ENCODE results near the gene PTPRG.

PTPRG gene

DNA sequence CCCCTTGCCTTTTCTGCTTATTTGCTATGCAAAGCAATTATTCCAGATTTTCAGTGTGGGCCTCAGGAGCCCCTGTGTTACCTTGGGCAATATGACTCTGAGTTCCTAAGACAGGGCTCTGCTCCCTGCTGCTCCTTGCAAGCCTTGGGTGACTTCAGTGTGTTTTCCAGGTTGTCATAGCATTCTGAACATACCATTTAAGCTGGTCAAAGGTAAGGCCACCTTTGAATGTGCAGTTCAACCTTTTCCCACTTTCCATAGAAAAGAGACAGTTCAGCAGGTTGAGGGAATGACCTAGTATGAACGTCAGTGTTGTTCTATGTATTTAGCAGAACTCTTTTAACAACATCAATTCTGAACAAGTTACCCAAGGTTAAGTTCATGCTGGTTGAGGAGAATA is 302.2 kb downstream of the PTPRG start:
- TF ChIP-seq, protein P1, sequence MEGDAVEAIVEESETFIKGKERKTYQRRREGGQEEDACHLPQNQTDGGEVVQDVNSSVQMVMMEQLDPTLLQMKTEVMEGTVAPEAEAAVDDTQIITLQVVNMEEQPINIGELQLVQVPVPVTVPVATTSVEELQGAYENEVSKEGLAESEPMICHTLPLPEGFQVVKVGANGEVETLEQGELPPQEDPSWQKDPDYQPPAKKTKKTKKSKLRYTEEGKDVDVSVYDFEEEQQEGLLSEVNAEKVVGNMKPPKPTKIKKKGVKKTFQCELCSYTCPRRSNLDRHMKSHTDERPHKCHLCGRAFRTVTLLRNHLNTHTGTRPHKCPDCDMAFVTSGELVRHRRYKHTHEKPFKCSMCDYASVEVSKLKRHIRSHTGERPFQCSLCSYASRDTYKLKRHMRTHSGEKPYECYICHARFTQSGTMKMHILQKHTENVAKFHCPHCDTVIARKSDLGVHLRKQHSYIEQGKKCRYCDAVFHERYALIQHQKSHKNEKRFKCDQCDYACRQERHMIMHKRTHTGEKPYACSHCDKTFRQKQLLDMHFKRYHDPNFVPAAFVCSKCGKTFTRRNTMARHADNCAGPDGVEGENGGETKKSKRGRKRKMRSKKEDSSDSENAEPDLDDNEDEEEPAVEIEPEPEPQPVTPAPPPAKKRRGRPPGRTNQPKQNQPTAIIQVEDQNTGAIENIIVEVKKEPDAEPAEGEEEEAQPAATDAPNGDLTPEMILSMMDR (IDR thresholded peaks at IDR 0.05; ENCODE audit: low read depth, low read length, missing control alignments) = no peak

DNA sequence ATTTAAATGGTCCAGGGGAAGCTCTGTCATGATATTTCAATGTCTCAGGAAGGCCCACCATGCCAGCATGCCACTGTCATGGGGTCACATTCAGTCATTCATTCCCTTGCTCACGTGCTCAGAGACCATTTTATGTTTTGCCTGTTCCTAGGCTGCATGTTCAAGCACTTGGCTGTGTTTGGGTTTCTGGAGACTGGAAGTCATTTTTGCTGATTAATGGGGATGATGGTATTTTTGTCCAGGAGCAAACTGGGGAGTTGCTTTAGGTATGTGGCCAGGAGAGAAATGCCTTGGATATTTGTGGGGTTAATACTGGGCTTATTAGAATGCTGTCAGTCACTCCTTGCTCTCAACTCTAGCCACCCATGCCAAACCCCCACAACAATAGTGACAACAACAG is 303.5 kb downstream of the PTPRG start:
- Histone ChIP-seq H3K27me3 (replicated peaks) (no peaks in the 10 kb centered on the region), H3K27ac (no peak overlapping the region), H3K36me3 (replicated peaks) (no peaks in the 10 kb centered on the region), H3K4me3 (ENCODE audit: low read depth, low read length) (no peak overlapping the region)
- in situ Hi-C loops (cut with HindIII; ENCODE audit: low pct_ligation_motif_present, low sequenced_read_pairs) = loop anchor here (25.0 kb wide), 2 partner anchors 272 to 303 kb away; partner anchors contain the start of gene PTPRG
- TF ChIP-seq, protein P1 (IDR thresholded peaks at IDR 0.05; ENCODE audit: low read depth, low read length, missing control alignments) = no peak
- DNase-seq = no peak

More for the DNA sequence above, 302.2 kb downstream of the PTPRG start:
- in situ Hi-C loops (cut with HindIII; ENCODE audit: low pct_ligation_motif_present, low sequenced_read_pairs) = loop anchor here (25.0 kb wide), 2 partner anchors 274 to 301 kb away; partner anchors contain the start of gene PTPRG
- Histone ChIP-seq H3K4me3 (ENCODE audit: low read depth, low read length) (no peak overlapping the region), H3K27me3 (replicated peaks) (no peaks in the 10 kb centered on the region), H3K36me3 (replicated peaks) (no peaks in the 10 kb centered on the region), H3K27ac (no peak overlapping the region)
- DNase-seq = no peak

DNA sequence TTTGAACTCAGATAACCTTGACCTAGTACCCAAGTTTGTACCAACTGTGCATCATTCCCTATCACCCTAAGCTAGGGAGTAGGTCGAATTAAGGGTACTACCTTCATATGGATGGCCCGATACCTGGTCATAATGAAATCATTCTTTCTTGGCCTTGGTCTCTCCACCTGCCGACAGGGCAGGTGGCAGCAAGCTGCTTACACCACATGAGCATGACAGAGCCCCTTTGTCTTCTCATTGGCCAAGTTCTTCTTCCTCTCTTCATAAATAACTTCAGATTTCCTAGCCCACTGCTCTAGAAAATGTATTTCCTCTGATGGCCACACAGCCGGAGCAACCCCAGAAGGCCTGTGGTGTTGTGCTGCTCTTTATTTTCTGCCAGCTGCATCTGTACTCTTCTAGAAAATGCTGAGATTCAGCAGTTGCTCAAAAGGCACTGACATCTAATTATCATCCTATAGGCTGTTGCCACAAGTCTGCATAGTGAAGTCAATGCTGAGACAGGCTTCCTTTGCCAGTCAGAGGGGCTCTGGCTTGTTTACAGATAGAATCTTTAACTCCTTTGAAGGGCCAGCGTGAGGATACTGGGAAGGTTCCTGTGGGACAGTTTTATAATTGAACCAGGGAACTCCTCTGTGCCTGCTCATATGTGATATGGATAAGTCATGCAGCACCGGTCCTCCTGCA is 304.2 kb downstream of the PTPRG start:
- TF ChIP-seq, protein P1 (IDR thresholded peaks at IDR 0.05; ENCODE audit: low read depth, low read length, missing control alignments) = no peak
- Histone ChIP-seq H3K4me3 (ENCODE audit: low read depth, low read length) (no peak overlapping the region), H3K27ac (no peak overlapping the region), H3K36me3 (replicated peaks) (no peaks in the 10 kb centered on the region), H3K27me3 (replicated peaks) (no peaks in the 10 kb centered on the region)
- in situ Hi-C loops (cut with HindIII; ENCODE audit: low pct_ligation_motif_present, low sequenced_read_pairs) = loop anchor here (25.0 kb wide), 2 partner anchors 272 to 303 kb away; partner anchors contain the start of gene PTPRG
- DNase-seq = no peak

DNA sequence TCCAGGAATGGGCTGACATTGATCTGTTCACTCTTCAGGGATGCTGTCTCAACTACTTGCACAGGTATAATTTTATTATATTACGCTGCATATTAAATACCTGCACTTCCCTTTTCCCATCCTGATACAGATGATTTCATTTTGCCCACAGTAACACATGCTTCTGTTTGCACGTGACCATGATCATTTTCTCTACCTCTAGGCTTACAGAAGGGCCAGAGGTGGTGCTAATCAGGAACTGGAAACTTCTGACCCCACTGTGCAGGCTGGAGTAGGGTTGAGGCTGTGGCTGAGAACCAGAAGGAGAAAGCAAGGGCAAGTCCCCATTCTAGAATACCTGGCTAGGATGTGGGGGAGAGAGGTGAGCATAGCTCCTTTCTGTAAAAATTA is 304.8 kb downstream of the PTPRG start:
- in situ Hi-C loops (cut with HindIII; ENCODE audit: low pct_ligation_motif_present, low sequenced_read_pairs) = loop anchor here (25.0 kb wide), 2 partner anchors 271 to 304 kb away; partner anchors contain the start of gene PTPRG
- TF ChIP-seq, protein P1 (IDR thresholded peaks at IDR 0.05; ENCODE audit: low read depth, low read length, missing control alignments) = no peak

DNA sequence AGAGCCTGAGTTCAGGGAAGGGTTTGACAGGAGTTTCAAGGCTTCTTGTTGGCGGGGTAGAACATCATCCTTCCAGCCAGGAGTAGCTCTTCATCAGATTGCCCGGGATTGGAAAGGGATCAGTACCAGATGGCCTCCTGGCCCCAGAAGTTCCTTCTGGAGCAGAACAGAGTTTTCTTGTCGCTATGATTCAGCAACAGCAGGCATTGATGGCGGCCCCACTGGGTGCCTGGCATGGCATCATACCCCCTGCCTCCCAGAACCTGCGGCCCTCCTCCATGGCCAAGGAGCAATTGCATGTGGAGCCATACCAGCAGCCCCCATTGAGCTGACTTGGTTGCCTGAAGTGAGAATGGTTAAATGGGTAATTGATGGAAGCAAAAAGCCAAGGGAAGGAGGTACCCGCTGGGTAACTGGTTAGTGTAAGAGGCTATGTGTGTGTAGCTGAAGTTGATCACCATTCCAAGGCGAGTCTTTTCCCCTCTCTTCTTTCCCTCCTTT is 305.6 kb downstream of the PTPRG start:
- Histone ChIP-seq H3K27ac (no peak overlapping the region), H3K36me3 (replicated peaks) (no peaks in the 10 kb centered on the region), H3K27me3 (replicated peaks) (no peaks in the 10 kb centered on the region), H3K4me3 (ENCODE audit: low read depth, low read length) (no peak overlapping the region)
- in situ Hi-C loops (cut with HindIII; ENCODE audit: low pct_ligation_motif_present, low sequenced_read_pairs) = loop anchor here (25.0 kb wide), 2 partner anchors 270 to 305 kb away; partner anchors contain the start of gene PTPRG
- no peak for DNase-seq
- TF ChIP-seq, protein P1 (IDR thresholded peaks at IDR 0.05; ENCODE audit: low read depth, low read length, missing control alignments) = no peak

More for the DNA sequence above, 304.8 kb downstream of the PTPRG start:
- Histone ChIP-seq H3K36me3 (replicated peaks) (no peaks in the 10 kb centered on the region), H3K27ac (no peak overlapping the region), H3K27me3 (replicated peaks) (no peaks in the 10 kb centered on the region), H3K4me3 (ENCODE audit: low read depth, low read length) (no peak overlapping the region)
- no peak for DNase-seq

Measured in brain microvascular endothelial cell (primary cell).